ENCODE measurements around the gene CRYBB1. TPM values are rescaled to one million over a fixed set of nuclear protein-coding genes. Genes with fewer than 3 reads are reported as not detected.

CRYBB1 gene
- total and polyA plus RNA-seq, 2 donors (not counting 1 experiment from before 2014, with no cell fraction given) = 0.18 TPM; not detected in 1

- Histone ChIP-seq H3K27ac (ENCODE audit: low read length in 2 of 2) (no peak overlapping the region), H2AFZ (ENCODE audit: insufficient read depth, low read depth, low read length, poor library complexity, severe bottlenecking) (no peak overlapping the region), H3K79me2 (ENCODE audit: control insufficient read depth, insufficient read depth, low read length) (peaks cover 76% of the 10 kb centered on the region), H3K9me3 (ENCODE audit: control extremely low read depth in 1 of 3, control insufficient read depth in 2 of 3, insufficient read depth in 1 of 3, low read length in 2 of 3) (no peaks in the 10 kb centered on the region), H3K4me3 (ENCODE audit: control extremely low read depth in 1 of 5, extremely low read depth in 1 of 5, insufficient read depth in 1 of 5, low read depth in 2 of 5, low read length in 4 of 5) (no peak overlapping the region), H4K20me1 (ENCODE audit: control insufficient read depth, insufficient read depth, low read length, poor library complexity, severe bottlenecking) (peaks cover 11% of the 10 kb centered on the region), H3K4me1 (ENCODE audit: control insufficient read depth in 2 of 2, insufficient read depth in 2 of 2, low read length in 2 of 2) (no peaks in the 10 kb centered on the region), H3K36me3 (replicated peaks in 1 of 2; ENCODE audit: control extremely low read depth in 1 of 2, control insufficient read depth in 1 of 2, extremely low read depth in 1 of 2, insufficient read depth in 2 of 2, low read length in 1 of 2) (peaks cover 0 to 17% of the 10 kb centered on the region in 2 experiments), H3K4me2 (replicated peaks; ENCODE audit: low read depth, low read length, poor library complexity, severe bottlenecking) (no peak overlapping the region), H3K27me3 (replicated peaks in 1 of 4; ENCODE audit: control extremely low read depth in 1 of 4, control insufficient read depth in 3 of 4, insufficient read depth in 4 of 4, low read length in 3 of 4) (no peaks in the 10 kb centered on the region), H3K9ac (ENCODE audit: low read length) (no peak overlapping the region)
- no peak for DNase-seq
- Mint-ChIP-seq H3K4me3 (no peak overlapping the region), H3K27ac (no peak overlapping the region), H3K4me1 (peaks cover 10% of the 10 kb centered on the region), H3K27me3 (no peaks in the 10 kb centered on the region), H3K9me3 (ENCODE audit: insufficient read depth) (no peaks in the 10 kb centered on the region)
- TF ChIP-seq CTCF (IDR thresholded peaks at IDR 0.05) (no peak), EZH2 (IDR thresholded peaks at IDR 0.05; ENCODE audit: borderline replicate concordance, insufficient read depth, low read depth, low read length, poor library complexity, severe bottlenecking) (no peak)
- POLR2A ChIA-PET = no interaction called here
- CTCF ChIA-PET = no interaction called here
- WGBS (ENCODE audit: insufficient coverage) = 100% methylated on average over 2 of the region's 3 CpGs
- intact Hi-C loops (cut with micrococcal nuclease) = no loop called here
- ATAC-seq (ENCODE audit: low read depth) = no peak
Observed at GRCh38 chr22:26564672-26565071, 53.2 kb downstream of the CRYBB1 start.

- POLR2A ChIA-PET = no interaction called here
- intact Hi-C loops (cut with micrococcal nuclease) = no loop called here
- no peak overlapping the region for H3K27ac ChIP-seq (ENCODE audit: low read length in 2 of 2)
Observed at GRCh38 chr22:26564181-26564580, 53.6 kb downstream of the CRYBB1 start.

More at GRCh38 chr22:26564181-26564580, 53.6 kb downstream of the CRYBB1 start:
- Mint-ChIP-seq H3K27ac (no peak overlapping the region), H3K4me3 (no peak overlapping the region), H3K27me3 (no peaks in the 10 kb centered on the region), H3K4me1 (peaks cover 10% of the 10 kb centered on the region), H3K9me3 (ENCODE audit: insufficient read depth) (no peaks in the 10 kb centered on the region)
- peaks cover 0 to 17% of the 10 kb centered on the region in 2 experiments for H3K36me3 ChIP-seq (replicated peaks in 1 of 2; ENCODE audit: control extremely low read depth in 1 of 2, control insufficient read depth in 1 of 2, extremely low read depth in 1 of 2, insufficient read depth in 2 of 2, low read length in 1 of 2)
- CTCF ChIA-PET = no interaction called here
- TF ChIP-seq CTCF (IDR thresholded peaks at IDR 0.05) (no peak), EZH2 (IDR thresholded peaks at IDR 0.05; ENCODE audit: borderline replicate concordance, insufficient read depth, low read depth, low read length, poor library complexity, severe bottlenecking) (no peak)
- H3K27me3 ChIP-seq (replicated peaks in 1 of 4; ENCODE audit: control extremely low read depth in 1 of 4, control insufficient read depth in 3 of 4, insufficient read depth in 4 of 4, low read length in 3 of 4) = no peaks in the 10 kb centered on the region
- H3K4me2 ChIP-seq (replicated peaks; ENCODE audit: low read depth, low read length, poor library complexity, severe bottlenecking) = no peak overlapping the region
- no peak for DNase-seq
- WGBS (ENCODE audit: insufficient coverage) = 99% methylated on average over 8 of the region's 8 CpGs
- ATAC-seq (ENCODE audit: low read depth) = no peak
- H3K9ac ChIP-seq (ENCODE audit: low read length) = no peak overlapping the region
- H4K20me1 ChIP-seq (ENCODE audit: control insufficient read depth, insufficient read depth, low read length, poor library complexity, severe bottlenecking) = peaks cover 11% of the 10 kb centered on the region
- H2AFZ ChIP-seq (ENCODE audit: insufficient read depth, low read depth, low read length, poor library complexity, severe bottlenecking) = no peak overlapping the region
- H3K4me1 ChIP-seq (ENCODE audit: control insufficient read depth in 2 of 2, insufficient read depth in 2 of 2, low read length in 2 of 2) = no peaks in the 10 kb centered on the region
- no peak overlapping the region for H3K4me3 ChIP-seq (ENCODE audit: control extremely low read depth in 1 of 5, extremely low read depth in 1 of 5, insufficient read depth in 1 of 5, low read depth in 2 of 5, low read length in 4 of 5)
- peaks cover 77% of the 10 kb centered on the region for H3K79me2 ChIP-seq (ENCODE audit: control insufficient read depth, insufficient read depth, low read length)
- no peaks in the 10 kb centered on the region for H3K9me3 ChIP-seq (ENCODE audit: control extremely low read depth in 1 of 3, control insufficient read depth in 2 of 3, insufficient read depth in 1 of 3, low read length in 2 of 3)
